HEK293 (cell line): Measurements from ENCODE around the gene RALGAPA1.

ENCODE experiments used
- CTCF ChIA-PET: fragments of 350-600 bp; formaldehyde crosslinking; extraction: SDS; loops from one replicate; lab custom pipeline; 2021; ENCODE audit warnings: antibody characterized with exemption; lab: Yijun Ruan, JAX
- POLR2A ChIA-PET: fragments of 300-600 bp; formaldehyde crosslinking; extraction: SDS; loops from one replicate; lab custom pipeline; 2020; ENCODE audit warnings: antibody characterized with exemption, inconsistent platforms; lab: Yijun Ruan, JAX
- H3K27ac ChIP-seq: fragments of 200-500 bp; sonication (Bioruptor generic); 2 replicates; pipeline ENCODE4 v1.5.1; 2014; ENCODE audit warnings: low read depth, low read length, control low read depth, inconsistent platforms; ENCODE audit errors: extremely low read depth
- H3K36me3 ChIP-seq, 2 experiments: fragments of 200-500 bp in 1 of 2; sonication (Bioruptor generic) in 1 of 2; 1 replicate in 1 of 2; 2 replicates in 1 of 2; pipeline ENCODE4 v1.5.1; 2014 to 2017; ENCODE audit warnings: inconsistent platforms in 2 of 2, low read length in 2 of 2; ENCODE audit not compliant: control insufficient read depth in 2 of 2, insufficient read depth in 1 of 2
- H3K4me1 ChIP-seq: fragments of 200-500 bp; sonication (Bioruptor generic); 2 replicates; pipeline ENCODE4 v1.5.1; 2014; ENCODE audit warnings: mild to moderate bottlenecking, low read length, inconsistent platforms; ENCODE audit not compliant: control insufficient read depth, insufficient read depth
- H3K4me3 ChIP-seq: 2 replicates; pipeline ENCODE4 v1.5.1; 2011; ENCODE audit warnings: low read depth, mild to moderate bottlenecking, control low read depth, low read length, moderate library complexity
- H3K9me3 ChIP-seq: fragments of 200-500 bp; sonication (Bioruptor generic); 2 replicates; pipeline ENCODE4 v1.5.1; 2014; ENCODE audit warnings: low read depth, low read length, inconsistent platforms; ENCODE audit not compliant: control insufficient read depth, insufficient read depth
- OVOL3 ChIP-seq: fragments of 450-650 bp; formaldehyde crosslinking; IDR thresholded peaks from 2 replicates; pipeline ENCODE4 v1.5.1; 2016; ENCODE audit warnings: missing biosample characterization, missing genetic modification characterization
- PRDM10 ChIP-seq: fragments of 450-650 bp; formaldehyde crosslinking; IDR thresholded peaks from 2 replicates; pipeline ENCODE4 v1.5.1; 2016; ENCODE audit warnings: missing biosample characterization, missing genetic modification characterization
- PRDM4 ChIP-seq: fragments of 450-650 bp; formaldehyde crosslinking; IDR thresholded peaks from 2 replicates; pipeline ENCODE4 v1.5.1; 2017; ENCODE audit warnings: missing biosample characterization, missing genetic modification characterization
- SCRT1 ChIP-seq: fragments of 450-650 bp; formaldehyde crosslinking; IDR thresholded peaks from 2 replicates; pipeline ENCODE4 v1.5.1; 2016; ENCODE audit warnings: missing biosample characterization, missing genetic modification characterization, borderline replicate concordance
- SETDB1 ChIP-seq: IDR thresholded peaks from one replicate; pipeline ENCODE4 v1.6.1; 2017; ENCODE audit warnings: mild to moderate bottlenecking, low read length, moderate library complexity, mixed read lengths; ENCODE audit not compliant: insufficient read length
- ZNF341 ChIP-seq: fragments of 450-650 bp; formaldehyde crosslinking; IDR thresholded peaks from 2 replicates; pipeline ENCODE4; 2016; ENCODE audit warnings: low read depth, missing biosample characterization, missing genetic modification characterization
- ZNF366 ChIP-seq: fragments of 450-650 bp; formaldehyde crosslinking; conservative IDR thresholded peaks from 2 replicates; pipeline ENCODE4 v1.5.1; 2016; ENCODE audit warnings: missing biosample characterization, missing genetic modification characterization
- ZNF585B ChIP-seq: fragments of 450-650 bp; formaldehyde crosslinking; IDR thresholded peaks from 2 replicates; pipeline ENCODE4 v1.5.1; 2016; ENCODE audit warnings: missing biosample characterization, missing genetic modification characterization
- ZNF658 ChIP-seq: fragments of 450-650 bp; formaldehyde crosslinking; IDR thresholded peaks from 2 replicates; pipeline ENCODE4; 2016; ENCODE audit warnings: missing biosample characterization, missing genetic modification characterization
- ZNF704 ChIP-seq: fragments of 450-650 bp; formaldehyde crosslinking; IDR thresholded peaks from 2 replicates; pipeline ENCODE4 v1.5.1; 2016; ENCODE audit warnings: missing biosample characterization, missing genetic modification characterization
- ZXDB ChIP-seq: fragments of 450-650 bp; formaldehyde crosslinking; IDR thresholded peaks from 2 replicates; pipeline ENCODE4 v1.5.1; 2016; ENCODE audit warnings: missing biosample characterization, missing genetic modification characterization
- TF ChIP-seq, protein P1 (sequence below): fragments of 450-650 bp; formaldehyde crosslinking; conservative IDR thresholded peaks from 2 replicates; pipeline ENCODE4 v1.5.1; 2016; ENCODE audit warnings: low read depth, missing biosample characterization, missing genetic modification characterization
- TF ChIP-seq, protein P2 (sequence below): fragments of 450-650 bp; formaldehyde crosslinking; IDR thresholded peaks from 2 replicates; pipeline ENCODE4 v1.5.1; 2016; ENCODE audit warnings: missing biosample characterization, missing genetic modification characterization

The RALGAPA1 gene

GRCh38 chr14:35682802-35683201 lies 126.3 kb downstream of the RALGAPA1 start:
- H3K4me3 ChIP-seq = no peak overlapping the region
- TF ChIP-seq, protein P1, sequence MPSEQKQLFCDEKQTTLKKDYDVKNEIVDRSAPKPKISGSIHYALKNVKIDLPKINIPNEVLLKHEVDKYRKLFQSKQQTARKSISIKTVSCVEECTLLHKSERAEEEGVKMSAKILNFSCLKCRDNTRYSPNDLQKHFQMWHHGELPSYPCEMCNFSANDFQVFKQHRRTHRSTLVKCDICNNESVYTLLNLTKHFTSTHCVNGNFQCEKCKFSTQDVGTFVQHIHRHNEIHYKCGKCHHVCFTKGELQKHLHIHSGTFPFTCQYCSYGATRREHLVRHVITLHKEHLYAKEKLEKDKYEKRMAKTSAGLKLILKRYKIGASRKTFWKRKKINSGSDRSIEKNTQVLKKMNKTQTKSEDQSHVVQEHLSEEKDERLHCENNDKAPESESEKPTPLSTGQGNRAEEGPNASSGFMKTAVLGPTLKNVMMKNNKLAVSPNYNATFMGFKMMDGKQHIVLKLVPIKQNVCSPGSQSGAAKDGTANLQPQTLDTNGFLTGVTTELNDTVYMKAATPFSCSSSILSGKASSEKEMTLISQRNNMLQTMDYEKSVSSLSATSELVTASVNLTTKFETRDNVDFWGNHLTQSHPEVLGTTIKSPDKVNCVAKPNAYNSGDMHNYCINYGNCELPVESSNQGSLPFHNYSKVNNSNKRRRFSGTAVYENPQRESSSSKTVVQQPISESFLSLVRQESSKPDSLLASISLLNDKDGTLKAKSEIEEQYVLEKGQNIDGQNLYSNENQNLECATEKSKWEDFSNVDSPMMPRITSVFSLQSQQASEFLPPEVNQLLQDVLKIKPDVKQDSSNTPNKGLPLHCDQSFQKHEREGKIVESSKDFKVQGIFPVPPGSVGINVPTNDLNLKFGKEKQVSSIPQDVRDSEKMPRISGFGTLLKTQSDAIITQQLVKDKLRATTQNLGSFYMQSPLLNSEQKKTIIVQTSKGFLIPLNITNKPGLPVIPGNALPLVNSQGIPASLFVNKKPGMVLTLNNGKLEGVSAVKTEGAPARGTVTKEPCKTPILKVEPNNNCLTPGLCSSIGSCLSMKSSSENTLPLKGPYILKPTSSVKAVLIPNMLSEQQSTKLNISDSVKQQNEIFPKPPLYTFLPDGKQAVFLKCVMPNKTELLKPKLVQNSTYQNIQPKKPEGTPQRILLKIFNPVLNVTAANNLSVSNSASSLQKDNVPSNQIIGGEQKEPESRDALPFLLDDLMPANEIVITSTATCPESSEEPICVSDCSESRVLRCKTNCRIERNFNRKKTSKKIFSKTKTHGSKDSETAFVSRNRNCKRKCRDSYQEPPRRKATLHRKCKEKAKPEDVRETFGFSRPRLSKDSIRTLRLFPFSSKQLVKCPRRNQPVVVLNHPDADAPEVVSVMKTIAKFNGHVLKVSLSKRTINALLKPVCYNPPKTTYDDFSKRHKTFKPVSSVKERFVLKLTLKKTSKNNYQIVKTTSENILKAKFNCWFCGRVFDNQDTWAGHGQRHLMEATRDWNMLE (tag by site-specific recombination) = no peak
- TF ChIP-seq, protein P2, sequence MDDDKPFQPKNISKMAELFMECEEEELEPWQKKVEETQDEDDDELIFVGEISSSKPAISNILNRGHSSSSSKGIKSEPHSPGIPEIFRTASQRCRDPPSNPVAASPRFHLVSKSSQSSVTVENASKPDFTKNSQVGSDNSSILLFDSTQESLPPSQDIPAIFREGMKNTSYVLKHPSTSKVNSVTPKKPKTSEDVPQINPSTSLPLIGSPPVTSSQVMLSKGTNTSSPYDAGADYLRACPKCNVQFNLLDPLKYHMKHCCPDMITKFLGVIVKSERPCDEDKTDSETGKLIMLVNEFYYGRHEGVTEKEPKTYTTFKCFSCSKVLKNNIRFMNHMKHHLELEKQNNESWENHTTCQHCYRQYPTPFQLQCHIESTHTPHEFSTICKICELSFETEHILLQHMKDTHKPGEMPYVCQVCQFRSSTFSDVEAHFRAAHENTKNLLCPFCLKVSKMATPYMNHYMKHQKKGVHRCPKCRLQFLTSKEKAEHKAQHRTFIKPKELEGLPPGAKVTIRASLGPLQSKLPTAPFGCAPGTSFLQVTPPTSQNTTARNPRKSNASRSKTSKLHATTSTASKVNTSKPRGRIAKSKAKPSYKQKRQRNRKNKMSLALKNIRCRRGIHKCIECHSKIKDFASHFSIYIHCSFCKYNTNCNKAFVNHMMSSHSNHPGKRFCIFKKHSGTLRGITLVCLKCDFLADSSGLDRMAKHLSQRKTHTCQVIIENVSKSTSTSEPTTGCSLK = no peak
- TF ChIP-seq PRDM10 (tag by site-specific recombination) = no peak
- TF ChIP-seq, all 188 proteins: peak for 0
- Histone ChIP-seq H3K4me1 (no peaks in the 10 kb centered on the region), H3K36me3 (peaks cover 6 to 15% of the 10 kb centered on the region in 2 experiments), H3K27ac (no peak overlapping the region), H3K9me3 (no peaks in the 10 kb centered on the region)
- POLR2A ChIA-PET = no interaction called here
- CTCF ChIA-PET = interaction anchor here (0.7 kb wide), 1 partner anchor 271 kb away, joined by 4 read pairs; no protein-coding TSS in a partner anchor

DNA sequence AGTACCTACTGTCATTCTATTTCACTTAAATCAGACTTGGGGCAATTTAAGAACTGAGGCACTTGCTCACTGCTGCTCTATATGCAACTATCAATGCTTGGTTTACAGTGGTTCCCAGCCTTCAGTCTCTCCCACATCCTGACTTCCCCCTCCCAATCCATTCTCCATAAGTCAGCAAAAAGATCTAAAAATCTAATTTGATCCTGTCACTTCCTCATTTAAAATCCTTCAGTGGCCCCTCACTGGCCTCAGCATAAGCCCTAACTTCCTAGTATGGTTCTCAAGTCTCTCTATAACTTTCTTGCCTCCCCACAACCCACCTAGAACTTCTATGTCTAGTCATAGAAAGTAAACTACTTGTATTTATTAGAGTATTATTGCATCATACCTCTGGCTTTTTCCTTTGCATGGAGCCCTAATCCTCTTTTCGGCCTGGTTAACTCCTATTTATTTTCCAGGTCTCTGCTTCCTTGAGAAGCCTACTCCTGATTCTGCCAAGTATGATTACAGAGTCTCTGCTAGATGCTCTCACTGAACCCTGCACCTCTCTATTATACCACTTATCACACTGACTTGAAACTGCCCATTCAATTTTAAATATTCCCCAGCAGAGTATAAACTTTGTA lies 130.6 kb downstream of the RALGAPA1 start:
- H3K9me3 ChIP-seq = no peaks in the 10 kb centered on the region
- H3K4me3 ChIP-seq = no peak overlapping the region
- TF ChIP-seq OVOL3 (tag by site-specific recombination) (no peak), ZNF341 (tag by site-specific recombination) (no peak)
- no peaks in the 10 kb centered on the region for H3K4me1 ChIP-seq
- H3K27ac ChIP-seq = no peak overlapping the region
- CTCF ChIA-PET = no interaction called here
- POLR2A ChIA-PET = no interaction called here
- H3K36me3 ChIP-seq = peaks cover 21 to 41% of the 10 kb centered on the region in 2 experiments

DNA sequence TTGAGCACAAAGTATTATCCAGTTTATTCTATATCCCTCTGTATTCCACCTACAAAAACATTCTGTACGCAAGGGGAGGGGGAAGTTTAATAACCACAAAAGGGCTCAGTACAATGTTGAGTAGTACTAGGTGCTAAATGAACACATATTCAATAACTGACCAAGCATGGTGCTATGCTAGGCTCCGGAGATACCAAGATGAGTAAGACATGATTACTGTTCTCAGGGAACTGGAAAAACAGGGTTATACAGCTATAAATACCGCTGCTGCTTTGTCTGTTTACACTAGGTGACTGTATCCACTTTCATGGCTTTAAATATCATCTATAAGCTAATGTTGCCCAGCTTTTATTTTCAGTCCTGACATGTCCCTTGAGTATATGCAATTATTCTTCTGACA lies 139.3 kb downstream of the RALGAPA1 start:
- no peak overlapping the region for H3K4me3 ChIP-seq
- H3K27ac ChIP-seq = no peak overlapping the region
- CTCF ChIA-PET = interaction anchor here (0.7 to 1.0 kb wide), 2 partner anchors 17 to 183 kb away, joined by 3 read pairs; no protein-coding TSS in a partner anchor
- no peaks in the 10 kb centered on the region for H3K9me3 ChIP-seq
- H3K4me1 ChIP-seq = no peaks in the 10 kb centered on the region
- H3K36me3 ChIP-seq = peaks cover 21 to 22% of the 10 kb centered on the region in 2 experiments
- POLR2A ChIA-PET = no interaction called here
- TF ChIP-seq PRDM4 (no peak), ZNF704 (tag by site-specific recombination) (no peak), ZNF658 (tag by site-specific recombination) (no peak), SETDB1 (no peak), SCRT1 (tag by site-specific recombination) (no peak), ZNF585B (tag by site-specific recombination) (no peak), ZXDB (tag by site-specific recombination) (no peak), ZNF366 (no peak)
